H9 (cell line): Measurements from ENCODE around the gene PHAF1. TPM values are rescaled to one million over a fixed set of nuclear protein-coding genes. Genes with fewer than 3 reads are reported as not detected.

Experiments
- DNase-seq: peaks from one replicate; pipeline ENCODE4 v3.0.0-alpha.2; 2017
- H2AFZ ChIP-seq: one replicate; pipeline ENCODE4 v1.6.1; 2013; ENCODE audit warnings: mild to moderate bottlenecking, low read length, control low read depth, moderate library complexity
- H2AK5ac ChIP-seq: 2 replicates; pipeline ENCODE4 v1.6.1; 2013; ENCODE audit warnings: low read length, control low read depth, mixed read lengths; ENCODE audit not compliant: insufficient read length
- H2BK120ac ChIP-seq: one replicate; pipeline ENCODE4 v1.6.1; 2013; ENCODE audit warnings: low read depth, mild to moderate bottlenecking, low read length, control low read depth, inconsistent platforms; ENCODE audit not compliant: poor library complexity, severe bottlenecking
- H2BK12ac ChIP-seq: 2 replicates; pipeline ENCODE4 v1.6.1; 2013; ENCODE audit warnings: low read length, control low read depth, mixed read lengths, low read depth; ENCODE audit not compliant: insufficient read length
- H2BK15ac ChIP-seq: 2 replicates; pipeline ENCODE4 v1.6.1; 2013; ENCODE audit warnings: low read depth, low read length, control low read depth
- H2BK20ac ChIP-seq: one replicate; pipeline ENCODE4 v1.6.1; 2013; ENCODE audit warnings: low read depth, mild to moderate bottlenecking, low read length, control low read depth, inconsistent platforms; ENCODE audit not compliant: poor library complexity, severe bottlenecking
- H2BK5ac ChIP-seq: 2 replicates; pipeline ENCODE4 v1.6.1; 2013; ENCODE audit warnings: low read length, control low read depth, mixed read lengths; ENCODE audit not compliant: insufficient read length
- H3K14ac ChIP-seq: 2 replicates; pipeline ENCODE4 v1.6.1; 2013; ENCODE audit warnings: low read length, control low read depth; ENCODE audit not compliant: insufficient read depth
- H3K18ac ChIP-seq: 2 replicates; pipeline ENCODE4 v1.6.1; 2013; ENCODE audit warnings: low read depth, mild to moderate bottlenecking, mixed read lengths, low read length, control low read depth; ENCODE audit not compliant: insufficient read length
- H3K23ac ChIP-seq: 2 replicates; pipeline ENCODE4 v1.6.1; 2013; ENCODE audit warnings: low read length, control low read depth, mixed read lengths, low read depth; ENCODE audit not compliant: insufficient read length
- H3K23me2 ChIP-seq: 2 replicates; pipeline ENCODE4 v1.6.1; 2013; ENCODE audit warnings: low read depth, mild to moderate bottlenecking, mixed read lengths, low read length, control low read depth; ENCODE audit not compliant: insufficient read length, poor library complexity, severe bottlenecking
- H3K27ac ChIP-seq: 2 replicates; pipeline ENCODE4 v1.5.1; 2013; ENCODE audit warnings: low read length, control low read depth, mixed read lengths, low read depth; ENCODE audit not compliant: insufficient read length
- H3K27me3 ChIP-seq: 2 replicates; pipeline ENCODE4 v1.6.1; 2013; ENCODE audit warnings: low read length, control low read depth, inconsistent platforms; ENCODE audit not compliant: insufficient read depth
- H3K4ac ChIP-seq: 2 replicates; pipeline ENCODE4 v1.6.1; 2013; ENCODE audit warnings: low read depth, mild to moderate bottlenecking, control low read depth, inconsistent platforms, low read length, moderate library complexity
- H3K4me1 ChIP-seq: 2 replicates; pipeline ENCODE4 v1.6.1; 2013; ENCODE audit warnings: low read length, control low read depth, inconsistent platforms; ENCODE audit not compliant: insufficient read depth
- H3K4me2 ChIP-seq: 2 replicates; pipeline ENCODE4 v1.6.1; 2013; ENCODE audit warnings: low read length, control low read depth, mixed read lengths; ENCODE audit not compliant: insufficient read length, insufficient read depth
- H3K56ac ChIP-seq: 2 replicates; pipeline ENCODE4 v1.6.1; 2013; ENCODE audit warnings: low read depth, mild to moderate bottlenecking, mixed read lengths, low read length, control low read depth; ENCODE audit not compliant: insufficient read length
- H3K79me1 ChIP-seq: 2 replicates; pipeline ENCODE4 v1.6.1; 2013; ENCODE audit warnings: low read depth, mild to moderate bottlenecking, moderate library complexity, low read length, control low read depth, inconsistent platforms; ENCODE audit not compliant: insufficient read depth, poor library complexity, severe bottlenecking
- H3K79me2 ChIP-seq: 2 replicates; pipeline ENCODE4 v1.6.1; 2013; ENCODE audit warnings: low read length, control low read depth, inconsistent platforms; ENCODE audit not compliant: insufficient read depth
- H3K9ac ChIP-seq: 2 replicates; pipeline ENCODE4 v1.6.1; 2013; ENCODE audit warnings: low read length, control low read depth, mixed read lengths; ENCODE audit not compliant: insufficient read length; ENCODE audit errors: extremely low read depth
- H3K9me3 ChIP-seq: one replicate; pipeline ENCODE4 v1.6.1; 2013; ENCODE audit warnings: low read depth, low read length, inconsistent platforms; ENCODE audit not compliant: control insufficient read depth
- H3T11ph ChIP-seq: one replicate; pipeline ENCODE4 v1.6.1; 2013; ENCODE audit warnings: mild to moderate bottlenecking, low read length, control low read depth, inconsistent platforms
- H4K20me1 ChIP-seq: one replicate; pipeline ENCODE4 v1.6.1; 2013; ENCODE audit not compliant: control insufficient read depth, insufficient read length, insufficient read depth
- H4K5ac ChIP-seq: 2 replicates; pipeline ENCODE4 v1.6.1; 2013; ENCODE audit warnings: low read depth, mild to moderate bottlenecking, mixed read lengths, low read length, control low read depth; ENCODE audit not compliant: insufficient read length
- H4K8ac ChIP-seq: replicated peaks from 2 replicates; pipeline ENCODE4 v1.6.1; 2013; ENCODE audit warnings: low read length, control low read depth, mixed read lengths, low read depth; ENCODE audit not compliant: insufficient read length
- H4K91ac ChIP-seq: 2 replicates; pipeline ENCODE4 v1.6.1; 2013; ENCODE audit warnings: low read depth, mild to moderate bottlenecking, moderate library complexity, mixed read lengths, low read length, control low read depth; ENCODE audit not compliant: insufficient read length
- H3K27ac Mint-ChIP-seq, 3 experiments: 2 replicates in 2 of 3; 3 replicates in 1 of 3; pipeline ENCODE4 v1.8.0; 2020 to 2021; ENCODE audit warnings: mixed read lengths in 3 of 3, mild to moderate bottlenecking in 1 of 3, moderate library complexity in 1 of 3
- H3K27me3 Mint-ChIP-seq: 2 replicates; pipeline ENCODE4 v1.8.0; 2021; ENCODE audit warnings: low read depth, mild to moderate bottlenecking, moderate library complexity, mixed read lengths
- H3K36me3 Mint-ChIP-seq, 3 experiments: 2 replicates in 2 of 3; 3 replicates in 1 of 3; pipeline ENCODE4 v1.8.0; 2020 to 2021; ENCODE audit warnings: low read depth in 3 of 3, mixed read lengths in 3 of 3; ENCODE audit not compliant: insufficient read depth in 1 of 3
- H3K4me1 Mint-ChIP-seq, 2 experiments: 2 replicates each; pipeline ENCODE4 v1.8.0; 2020; ENCODE audit warnings: mixed read lengths in 2 of 2
- H3K4me3 Mint-ChIP-seq, 2 experiments: 2 replicates in 1 of 2; 3 replicates in 1 of 2; pipeline ENCODE4 v1.8.0; 2020 to 2021; ENCODE audit warnings: mild to moderate bottlenecking in 2 of 2, mixed read lengths in 2 of 2, moderate library complexity in 1 of 2
- H3K9me3 Mint-ChIP-seq, 2 experiments: 2 replicates in 1 of 2; 3 replicates in 1 of 2; pipeline ENCODE4 v1.8.0; 2020; ENCODE audit warnings: mild to moderate bottlenecking in 2 of 2, mixed read lengths in 2 of 2, moderate library complexity in 1 of 2
- CTCF ChIP-seq: fragments of 200-600 bp; sonication (generic); conservative IDR thresholded peaks from 3 replicates; pipeline ENCODE4 v1.8.0; 2021; ENCODE audit warnings: antibody characterized with exemption, mild to moderate bottlenecking
- WGBS: extraction: QIAGEN DNeasy Blood & Tissue Kit; methylation state at CpG from one replicate; pipeline ENCODE4 v1.1.7; 2013; ENCODE audit warnings: missing lambda C conversion rate, low lambda C conversion rate, mixed read lengths; ENCODE audit not compliant: insufficient read length; ENCODE audit errors: extremely low coverage; 5-methylcytosine and 5-hydroxymethylcytosine counted together
- total RNA-seq: library from RNA; stranded (reverse); gene quantifications from 2 replicates; pipeline ENCODE4 v1.2.1, GENCODE V29; 2021

The PHAF1 gene
- total RNA-seq, 1 experiment from 2014 or later, result 18.8 TPM

GRCh38 chr16:67166598-67167168 is 56.9 kb downstream of the PHAF1 start:
- Mint-ChIP-seq H3K4me3 (peak overlapping the region in 1 of 2 experiments; percentile 66; a peak in 1 of 5 replicates), H3K4me1 (peaks cover 23 to 59% of the 10 kb centered on the region in 2 experiments), H3K9me3 (peaks cover 3% of the 10 kb centered on the region in 2 experiments; a peak in 2 of 5 replicates), H3K27ac (no peak overlapping the region), H3K27me3 (peaks cover 92% of the 10 kb centered on the region), H3K36me3 (no peaks in the 10 kb centered on the region; a peak in 1 of 7 replicates)
- H2BK120ac ChIP-seq, result no peak overlapping the region
- no peak overlapping the region for H3K9ac ChIP-seq
- no peak overlapping the region for H4K5ac ChIP-seq
- H4K91ac ChIP-seq, result no peak overlapping the region
- no peak overlapping the region for H2BK12ac ChIP-seq
- no peaks in the 10 kb centered on the region for H4K20me1 ChIP-seq
- H2AK5ac ChIP-seq, result no peak overlapping the region
- H3K23me2 ChIP-seq, result peaks cover 14% of the 10 kb centered on the region
- no peak overlapping the region for H3K14ac ChIP-seq
- no CpG with 5 or more reads among the region's 5 CpGs for WGBS
- H3K4me1 ChIP-seq, result peaks cover 4% of the 10 kb centered on the region; the same call in 1 of the 2 replicates
- H2AFZ ChIP-seq, result no peak overlapping the region
- H3K27me3 ChIP-seq, result peaks cover 84% of the 10 kb centered on the region
- no peaks in the 10 kb centered on the region for H3K79me2 ChIP-seq
- DNase-seq, result no peak
- H2BK20ac ChIP-seq, result no peak overlapping the region
- H3T11ph ChIP-seq, result no peak overlapping the region
- H3K4me2 ChIP-seq, result no peak overlapping the region
- no peak overlapping the region for H3K4ac ChIP-seq
- no peak overlapping the region for H2BK15ac ChIP-seq
- no peak overlapping the region for H4K8ac ChIP-seq
- no peak overlapping the region for H3K27ac ChIP-seq
- H3K18ac ChIP-seq, result no peak overlapping the region
- H3K79me1 ChIP-seq, result no peaks in the 10 kb centered on the region
- no peaks in the 10 kb centered on the region for H3K9me3 ChIP-seq
- no peak for TF ChIP-seq CTCF
- H2BK5ac ChIP-seq, result no peak overlapping the region
- no peak overlapping the region for H3K23ac ChIP-seq
- H3K56ac ChIP-seq, result no peak overlapping the region
